Parathyroid adenoma (tissue), 2 donors: ENCODE data around the gene ABCC5.

Experiments used
- H2AFZ ChIP-seq: fragments of 300-600 bp; sonication (generic); one replicate; pipeline ENCODE4 v1.7.0; 2017; ENCODE audit warnings: antibody characterized with exemption, mild to moderate bottlenecking
- H3K27ac ChIP-seq: fragments of 300-600 bp; sonication (generic); one replicate; pipeline ENCODE4 v1.7.0; 2017
- H3K27me3 ChIP-seq: fragments of 300-600 bp; sonication (generic); one replicate; pipeline ENCODE4 v1.7.0; 2017; ENCODE audit warnings: low read length; ENCODE audit not compliant: control insufficient read depth, insufficient read depth
- H3K36me3 ChIP-seq: fragments of 300-600 bp; sonication (generic); one replicate; pipeline ENCODE4 v1.7.0; 2017; ENCODE audit warnings: low read length; ENCODE audit not compliant: control insufficient read depth, insufficient read depth
- H3K4me1 ChIP-seq: fragments of 300-600 bp; sonication (generic); one replicate; pipeline ENCODE4 v1.7.0; 2017; ENCODE audit warnings: control low read depth
- H3K4me2 ChIP-seq: fragments of 300-600 bp; sonication (generic); one replicate; pipeline ENCODE4 v1.7.0; 2017; ENCODE audit warnings: low read length
- H3K4me3 ChIP-seq: fragments of 300-600 bp; sonication (generic); one replicate; pipeline ENCODE4 v1.7.0; 2017; ENCODE audit warnings: low read depth, low read length
- H3K79me2 ChIP-seq: fragments of 300-600 bp; sonication (generic); one replicate; pipeline ENCODE4 v1.7.0; 2017; ENCODE audit warnings: control low read depth
- H3K9ac ChIP-seq: fragments of 300-600 bp; sonication (generic); one replicate; pipeline ENCODE4 v1.7.0; 2017; ENCODE audit warnings: mild to moderate bottlenecking
- H3K9me3 ChIP-seq: fragments of 300-600 bp; sonication (generic); one replicate; pipeline ENCODE4 v1.7.0; 2017; ENCODE audit warnings: low read length; ENCODE audit not compliant: control insufficient read depth
- CTCF ChIP-seq: fragments of 300-600 bp; sonication (generic); IDR thresholded peaks from one replicate; pipeline ENCODE4 v1.7.0; 2017; ENCODE audit warnings: antibody characterized with exemption, mild to moderate bottlenecking
- donor health status: primary hyperparathyroidism.

Gene ABCC5

DNA sequence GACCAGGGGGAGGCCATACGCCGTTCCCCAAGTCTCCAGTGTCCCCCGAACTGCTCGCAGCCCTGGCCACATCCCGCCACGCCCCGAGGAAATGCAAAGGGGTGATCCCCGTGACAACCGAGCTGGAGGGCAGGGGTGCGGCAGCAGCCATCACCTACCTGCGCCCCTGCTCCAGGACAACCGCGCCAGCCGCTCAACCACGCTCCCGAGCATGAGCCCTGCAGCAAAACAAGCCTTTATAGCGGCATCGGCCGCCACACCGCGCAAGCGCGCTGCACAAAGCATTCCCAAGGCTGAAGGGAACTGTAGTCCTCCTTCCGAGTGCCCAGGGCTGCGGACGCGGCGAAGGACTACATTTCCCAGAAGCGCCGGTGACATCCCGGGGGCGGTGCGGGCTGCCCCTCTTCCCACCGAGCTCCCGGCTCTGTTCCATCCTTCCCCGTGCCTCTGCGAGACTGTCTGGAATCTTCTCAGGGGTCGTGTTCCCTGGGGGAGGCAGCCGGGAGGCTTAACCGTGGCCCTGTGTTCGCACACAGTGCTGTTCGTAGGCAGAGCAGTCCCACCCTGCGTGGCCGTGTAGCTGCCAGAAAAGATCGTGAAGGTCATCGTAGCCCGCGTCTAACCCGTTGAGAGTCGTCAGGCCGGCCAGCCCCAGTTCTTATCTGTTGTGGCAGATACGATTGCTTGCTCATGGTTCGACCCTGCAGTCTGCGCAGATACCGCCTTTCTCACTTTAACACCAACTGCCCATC is at the start of gene ABCC5:
Gene ABCC5, minus strand, starts transcription at position 213 of the 752 bp plus-strand sequence. CDS start 3,492 bp downstream, outside the sequence.
- no peaks in the 10 kb centered on the region for H3K27me3 ChIP-seq
- H3K9me3 ChIP-seq, result no peaks in the 10 kb centered on the region
- peaks cover 12% of the 10 kb centered on the region for H3K4me1 ChIP-seq
- peak within 1 kb of the TSS; percentile 75 for H3K27ac ChIP-seq
- H2AFZ ChIP-seq, result peak within 1 kb of the TSS; percentile 99
- peak within 1 kb of the TSS; percentile 58 for H3K9ac ChIP-seq
- no peak for TF ChIP-seq CTCF
- H3K4me2 ChIP-seq, result peak within 1 kb of the TSS; percentile 94
- H3K4me3 ChIP-seq, result peak within 1 kb of the TSS; percentile 100
- peaks cover 10% of the 10 kb centered on the region for H3K79me2 ChIP-seq
- no peaks in the 10 kb centered on the region for H3K36me3 ChIP-seq

- no peaks in the 10 kb centered on the region for H3K9me3 ChIP-seq
- no peak overlapping the region for H3K4me2 ChIP-seq
- H3K36me3 ChIP-seq, result no peaks in the 10 kb centered on the region
- H3K79me2 ChIP-seq, result no peaks in the 10 kb centered on the region
- no peak overlapping the region for H2AFZ ChIP-seq
- H3K4me1 ChIP-seq, result no peaks in the 10 kb centered on the region
- no peak overlapping the region for H3K9ac ChIP-seq
- H3K27me3 ChIP-seq, result no peaks in the 10 kb centered on the region
- H3K4me3 ChIP-seq, result no peak overlapping the region
- H3K27ac ChIP-seq, result no peak overlapping the region
- no peak for TF ChIP-seq CTCF
Observed at GRCh38 chr3:184066211-184066610, 48.5 kb upstream of the ABCC5 start.

- no peak overlapping the region for H3K4me3 ChIP-seq
- H3K4me2 ChIP-seq, result no peak overlapping the region
- H2AFZ ChIP-seq, result no peak overlapping the region
- H3K9ac ChIP-seq, result no peak overlapping the region
- no peak overlapping the region for H3K27ac ChIP-seq
- H3K79me2 ChIP-seq, result no peaks in the 10 kb centered on the region
- H3K27me3 ChIP-seq, result no peaks in the 10 kb centered on the region
- H3K4me1 ChIP-seq, result no peaks in the 10 kb centered on the region
- no peak for TF ChIP-seq CTCF
- no peaks in the 10 kb centered on the region for H3K36me3 ChIP-seq
- H3K9me3 ChIP-seq, result no peaks in the 10 kb centered on the region
Observed at GRCh38 chr3:184062637-184063036, 45.0 kb upstream of the ABCC5 start.

DNA sequence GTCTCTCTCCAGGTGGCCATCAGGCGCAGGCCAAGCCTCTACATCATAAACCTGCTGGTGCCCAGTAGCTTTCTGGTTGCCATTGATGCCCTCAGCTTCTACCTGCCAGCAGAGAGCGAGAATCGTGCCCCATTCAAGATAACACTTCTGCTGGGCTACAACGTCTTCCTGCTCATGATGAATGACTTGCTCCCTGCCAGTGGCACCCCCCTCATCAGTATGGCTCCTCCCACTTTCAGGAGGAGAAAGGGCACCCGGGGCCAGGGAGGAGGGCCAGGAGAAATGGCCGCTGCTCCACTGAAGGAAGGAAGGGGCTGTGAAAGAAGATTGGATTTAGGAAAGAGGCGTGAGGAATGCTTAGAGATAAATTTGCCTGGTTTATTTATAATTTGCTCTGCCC is 41.7 kb upstream of the ABCC5 start:
- H3K4me2 ChIP-seq, result no peak overlapping the region
- H3K27me3 ChIP-seq, result no peaks in the 10 kb centered on the region
- no peaks in the 10 kb centered on the region for H3K36me3 ChIP-seq
- H2AFZ ChIP-seq, result no peak overlapping the region
- no peak overlapping the region for H3K4me3 ChIP-seq
- no peaks in the 10 kb centered on the region for H3K79me2 ChIP-seq
- no peak overlapping the region for H3K9ac ChIP-seq
- no peak for TF ChIP-seq CTCF
- no peaks in the 10 kb centered on the region for H3K4me1 ChIP-seq
- no peaks in the 10 kb centered on the region for H3K9me3 ChIP-seq
- no peak overlapping the region for H3K27ac ChIP-seq

- TF ChIP-seq CTCF, result no peak
- no peaks in the 10 kb centered on the region for H3K79me2 ChIP-seq
Observed at GRCh38 chr3:184058029-184058428, 40.3 kb upstream of the ABCC5 start.

More at GRCh38 chr3:184058029-184058428, 40.3 kb upstream of the ABCC5 start:
- Histone ChIP-seq H3K27me3 (no peaks in the 10 kb centered on the region), H3K4me3 (no peak overlapping the region), H3K36me3 (no peaks in the 10 kb centered on the region), H3K4me1 (no peaks in the 10 kb centered on the region), H3K9ac (no peak overlapping the region), H3K9me3 (no peaks in the 10 kb centered on the region), H3K27ac (no peak overlapping the region), H3K4me2 (no peak overlapping the region), H2AFZ (no peak overlapping the region)
